Measurements from ENCODE around the gene ZC3H12A. TPM values are rescaled to one million over a fixed set of nuclear protein-coding genes. Genes with fewer than 3 reads are reported as not detected.

The ZC3H12A gene
- total RNA-seq, 5 donors from 2014 or later (not counting 1 experiment from before 2014, with no cell fraction given): 49.5 to 131 (median 53.5) TPM

GRCh38 chr1:37476460-37477197 lies 2.2 kb downstream of the ZC3H12A start:
- peak overlapping the region; percentile 92 to 93 for H3K4me3 ChIP-seq (ENCODE audit: control insufficient read depth in 1 of 2, extremely low read depth in 1 of 2, low read length in 1 of 2)
- peak overlapping the region; percentile 98 for H3K27ac ChIP-seq (ENCODE audit: low read length)
- Mint-ChIP-seq H3K36me3 (peaks cover 39% of the 10 kb centered on the region), H3K27ac (peak overlapping the region; percentile 97 to 100), H3K4me3 (peak overlapping the region; percentile 92 to 98 (median 95)), H3K9me3 (no peaks in the 10 kb centered on the region), H3K27me3 (no peaks in the 10 kb centered on the region), H3K4me1 (peaks cover 60 to 67% (median 66%) of the 10 kb centered on the region in 3 donors)
- WGBS (ENCODE audit: insufficient coverage): 6% methylated on average over 2 of the region's 5 CpGs
- no peaks in the 10 kb centered on the region for H3K27me3 ChIP-seq (replicated peaks in 1 of 2; ENCODE audit: control insufficient read depth in 2 of 2, extremely low read depth in 1 of 2, insufficient read depth in 2 of 2, low read length in 1 of 2)
- no peak for ATAC-seq (replicated peaks in 1 of 4)
- peak in 2 of 35 experiments; percentile 4 to 6 for DNase-seq
- H3K36me3 ChIP-seq (ENCODE audit: control insufficient read depth in 2 of 2, extremely low read depth in 1 of 2, insufficient read depth in 1 of 2, low read length in 1 of 2): peaks cover 4 to 45% of the 10 kb centered on the region in 2 donors
- ChIA-PET CTCF (interaction anchor here (0.9 to 1.4 kb wide), 2 partner anchors 10 kb away, joined by 5 to 9 read pairs; no protein-coding TSS in a partner anchor), POLR2A (interaction anchor here (0.6 to 1.7 kb wide), 4 partner anchors 9 to 1327 kb away, joined by 3 to 6 read pairs (median 4); partner anchors contain the start of gene TRAPPC3 (in 1 of the 2))
- H3K9me3 ChIP-seq: no peaks in the 10 kb centered on the region
- peaks cover 43 to 87% of the 10 kb centered on the region in 2 experiments for H3K4me1 ChIP-seq (ENCODE audit: control insufficient read depth in 1 of 2, extremely low read depth in 1 of 2, insufficient read depth in 2 of 2, low read length in 2 of 2)

GRCh38 chr1:37477198-37477931 lies 3.0 kb downstream of the ZC3H12A start:
- WGBS (ENCODE audit: insufficient coverage): 15% methylated on average over 2 of the region's 10 CpGs
- H3K36me3 Mint-ChIP-seq: peaks cover 45% of the 10 kb centered on the region
- ChIA-PET POLR2A (interaction anchor here (0.6 to 1.7 kb wide), 5 partner anchors 19 to 534 kb away, joined by 3 to 8 read pairs (median 3); a partner anchor contains a TSS), CTCF (interaction anchor here (0.9 to 1.4 kb wide), 2 partner anchors 9 to 10 kb away, joined by 5 to 9 read pairs; no protein-coding TSS in a partner anchor)
- H3K4me1 Mint-ChIP-seq: peaks cover 60 to 63% (median 63%) of the 10 kb centered on the region in 3 donors
- no peaks in the 10 kb centered on the region for H3K27me3 Mint-ChIP-seq
- peaks cover 41 to 83% of the 10 kb centered on the region in 2 experiments for H3K4me1 ChIP-seq (ENCODE audit: control insufficient read depth in 1 of 2, extremely low read depth in 1 of 2, insufficient read depth in 2 of 2, low read length in 2 of 2)
- peak overlapping the region; percentile 92 to 98 (median 95) for H3K4me3 Mint-ChIP-seq
- DNase-seq (peak in 34 of 35 experiments; percentile 61 to 95 (median 86)), ATAC-seq (replicated peaks in 1 of 4) (peak; percentile 10 to 69 (median 12))
- no peaks in the 10 kb centered on the region for H3K27me3 ChIP-seq (replicated peaks in 1 of 2; ENCODE audit: control insufficient read depth in 2 of 2, extremely low read depth in 1 of 2, insufficient read depth in 2 of 2, low read length in 1 of 2)
- H3K36me3 ChIP-seq (ENCODE audit: control insufficient read depth in 2 of 2, extremely low read depth in 1 of 2, insufficient read depth in 1 of 2, low read length in 1 of 2): peaks cover 4 to 52% of the 10 kb centered on the region in 2 donors
- no peaks in the 10 kb centered on the region for H3K9me3 ChIP-seq
- peak overlapping the region; percentile 92 to 93 for H3K4me3 ChIP-seq (ENCODE audit: control insufficient read depth in 1 of 2, extremely low read depth in 1 of 2, low read length in 1 of 2)
- no peaks in the 10 kb centered on the region for H3K9me3 Mint-ChIP-seq
- peak overlapping the region; percentile 98 for H3K27ac ChIP-seq (ENCODE audit: low read length)
- H3K27ac Mint-ChIP-seq: peak overlapping the region; percentile 97 to 100

GRCh38 chr1:37477946-37478345 lies 3.6 kb downstream of the ZC3H12A start:
- 30% methylated on average over 5 of the region's 5 CpGs for WGBS (ENCODE audit: insufficient coverage)
- Mint-ChIP-seq H3K4me3 (peak overlapping the region; percentile 92 to 98 (median 95)), H3K36me3 (peaks cover 49% of the 10 kb centered on the region)

GRCh38 chr1:37478451-37478881 lies 4.1 kb downstream of the ZC3H12A start:
- Mint-ChIP-seq H3K27ac (peak overlapping the region; percentile 97 to 100), H3K36me3 (peaks cover 49% of the 10 kb centered on the region), H3K4me3 (peak overlapping the region; percentile 92 to 98 (median 95)), H3K4me1 (peaks cover 50 to 57% (median 55%) of the 10 kb centered on the region in 3 donors), H3K27me3 (no peaks in the 10 kb centered on the region), H3K9me3 (no peaks in the 10 kb centered on the region)
- CTCF ChIA-PET: interaction anchor here (0.6 to 1.8 kb wide), 6 partner anchors 9 to 118 kb away, joined by 3 to 20 read pairs (median 4); partner anchors contain the start of gene MEAF6 (in 2 of the 2)
- Histone ChIP-seq H3K27me3 (replicated peaks in 1 of 2; ENCODE audit: control insufficient read depth in 2 of 2, extremely low read depth in 1 of 2, insufficient read depth in 2 of 2, low read length in 1 of 2) (no peaks in the 10 kb centered on the region), H3K36me3 (ENCODE audit: control insufficient read depth in 2 of 2, extremely low read depth in 1 of 2, insufficient read depth in 1 of 2, low read length in 1 of 2) (peaks cover 15 to 63% of the 10 kb centered on the region in 2 donors), H3K4me3 (ENCODE audit: control insufficient read depth in 1 of 2, extremely low read depth in 1 of 2, low read length in 1 of 2) (peak overlapping the region; percentile 92 to 93), H3K27ac (ENCODE audit: low read length) (peak overlapping the region; percentile 98), H3K9me3 (no peaks in the 10 kb centered on the region), H3K4me1 (ENCODE audit: control insufficient read depth in 1 of 2, extremely low read depth in 1 of 2, insufficient read depth in 2 of 2, low read length in 2 of 2) (peaks cover 30 to 72% of the 10 kb centered on the region in 2 experiments)
- WGBS (ENCODE audit: insufficient coverage): 6% methylated on average over 7 of the region's 8 CpGs
- POLR2A ChIA-PET: interaction anchor here (0.5 to 1.7 kb wide), 6 partner anchors 9 to 1259 kb away, joined by 3 to 6 read pairs (median 4); partner anchors contain the start of gene MEAF6 (in 1 of the 2)
- peak in 3 of 4 experiments; percentile 0 to 2 (median 2) for ATAC-seq (replicated peaks in 1 of 4)
- peak in 14 of 35 experiments; percentile 25 to 69 (median 36) for DNase-seq

More at GRCh38 chr1:37477946-37478345, 3.6 kb downstream of the ZC3H12A start:
- peak overlapping the region; percentile 98 for H3K27ac ChIP-seq (ENCODE audit: low read length)
- Mint-ChIP-seq H3K4me1 (peaks cover 56 to 62% (median 60%) of the 10 kb centered on the region in 3 donors), H3K9me3 (no peaks in the 10 kb centered on the region), H3K27ac (peak overlapping the region; percentile 97 to 100), H3K27me3 (no peaks in the 10 kb centered on the region)
- peaks cover 35 to 77% of the 10 kb centered on the region in 2 experiments for H3K4me1 ChIP-seq (ENCODE audit: control insufficient read depth in 1 of 2, extremely low read depth in 1 of 2, insufficient read depth in 2 of 2, low read length in 2 of 2)
- H3K9me3 ChIP-seq: no peaks in the 10 kb centered on the region
- ChIA-PET CTCF (interaction anchor here in 1 of 2 donors (1.2 to 1.8 kb wide), 2 partner anchors 10 to 19 kb away, joined by 6 to 20 read pairs; no protein-coding TSS in a partner anchor), POLR2A (interaction anchor here (1.2 to 1.7 kb wide), 3 partner anchors 9 to 213 kb away, joined by 3 to 6 read pairs (median 5); a partner anchor contains a TSS)
- H3K4me3 ChIP-seq (ENCODE audit: control insufficient read depth in 1 of 2, extremely low read depth in 1 of 2, low read length in 1 of 2): peak overlapping the region; percentile 92 to 93
- ATAC-seq (replicated peaks in 1 of 4) (no peak), DNase-seq (peak in 2 of 35 experiments; percentile 9 to 24)
- H3K27me3 ChIP-seq (replicated peaks in 1 of 2; ENCODE audit: control insufficient read depth in 2 of 2, extremely low read depth in 1 of 2, insufficient read depth in 2 of 2, low read length in 1 of 2): no peaks in the 10 kb centered on the region
- H3K36me3 ChIP-seq (ENCODE audit: control insufficient read depth in 2 of 2, extremely low read depth in 1 of 2, insufficient read depth in 1 of 2, low read length in 1 of 2): peaks cover 9 to 58% of the 10 kb centered on the region in 2 donors

- H3K9me3 ChIP-seq: no peaks in the 10 kb centered on the region
- H3K4me1 ChIP-seq (ENCODE audit: control insufficient read depth in 1 of 2, extremely low read depth in 1 of 2, insufficient read depth in 2 of 2, low read length in 2 of 2): peaks cover 28 to 68% of the 10 kb centered on the region in 2 experiments
- Mint-ChIP-seq H3K27me3 (no peaks in the 10 kb centered on the region), H3K27ac (peak overlapping the region; percentile 97 to 100), H3K36me3 (peaks cover 50% of the 10 kb centered on the region), H3K4me1 (peaks cover 47 to 54% (median 51%) of the 10 kb centered on the region in 3 donors), H3K9me3 (no peaks in the 10 kb centered on the region), H3K4me3 (peak overlapping the region; percentile 92 to 98 (median 95))
- H3K4me3 ChIP-seq (ENCODE audit: control insufficient read depth in 1 of 2, extremely low read depth in 1 of 2, low read length in 1 of 2): peak overlapping the region; percentile 92 to 93
- H3K27ac ChIP-seq (ENCODE audit: low read length): peak overlapping the region; percentile 98
- 0% methylated on average over 2 of the region's 3 CpGs for WGBS (ENCODE audit: insufficient coverage)
- DNase-seq: peak in 27 of 35 experiments; percentile 24 to 74 (median 49)
- ChIA-PET POLR2A (interaction anchor here (0.5 to 1.7 kb wide), 8 partner anchors 8 to 1260 kb away, joined by 3 to 6 read pairs (median 3); partner anchors contain the start of gene MEAF6 (in 1 of the 2)), CTCF (interaction anchor here (0.6 to 1.8 kb wide), 6 partner anchors 9 to 117 kb away, joined by 3 to 20 read pairs (median 4); partner anchors contain the start of gene MEAF6 (in 2 of the 2))
- peak in 2 of 4 experiments; percentile 17 to 20 for ATAC-seq (replicated peaks in 1 of 4)
- no peaks in the 10 kb centered on the region for H3K27me3 ChIP-seq (replicated peaks in 1 of 2; ENCODE audit: control insufficient read depth in 2 of 2, extremely low read depth in 1 of 2, insufficient read depth in 2 of 2, low read length in 1 of 2)
- H3K36me3 ChIP-seq (ENCODE audit: control insufficient read depth in 2 of 2, extremely low read depth in 1 of 2, insufficient read depth in 1 of 2, low read length in 1 of 2): peaks cover 16 to 67% of the 10 kb centered on the region in 2 donors
These were observed 4.5 kb downstream of the ZC3H12A start for GRCh38 chr1:37478890-37479254.

All from T-cell (primary cell).